HG03521 (cell line): ENCODE results near the gene COL4A6.

ENCODE experiments used
- ATAC-seq: cut with Tn5 transposase; IDR thresholded peaks from one replicate; pipeline ENCODE4 v1.9.1; 2021; ENCODE audit warnings: mild to moderate bottlenecking, moderate library complexity; ENCODE audit not compliant: unreplicated experiment

COL4A6 gene

DNA sequence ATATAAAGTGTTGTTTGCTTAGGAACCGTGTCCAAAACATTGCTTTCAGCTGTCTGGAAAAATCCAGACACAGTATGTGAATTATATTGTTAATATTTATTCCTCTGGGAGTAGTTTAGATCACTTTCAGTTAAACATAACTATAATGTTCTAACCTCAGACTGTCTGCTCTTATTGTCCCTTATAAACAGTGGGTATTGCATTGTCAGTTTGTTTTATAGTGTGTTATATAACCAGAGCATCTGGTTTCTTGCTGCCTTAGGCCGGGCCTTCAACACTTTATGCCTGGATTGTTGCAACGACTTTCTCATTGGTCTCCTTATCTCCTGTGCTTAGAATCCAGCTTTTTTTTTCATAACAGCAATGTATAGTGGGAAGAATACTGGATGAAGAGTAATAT lies 320.2 kb downstream of the COL4A6 start:
- no peak for ATAC-seq

DNA sequence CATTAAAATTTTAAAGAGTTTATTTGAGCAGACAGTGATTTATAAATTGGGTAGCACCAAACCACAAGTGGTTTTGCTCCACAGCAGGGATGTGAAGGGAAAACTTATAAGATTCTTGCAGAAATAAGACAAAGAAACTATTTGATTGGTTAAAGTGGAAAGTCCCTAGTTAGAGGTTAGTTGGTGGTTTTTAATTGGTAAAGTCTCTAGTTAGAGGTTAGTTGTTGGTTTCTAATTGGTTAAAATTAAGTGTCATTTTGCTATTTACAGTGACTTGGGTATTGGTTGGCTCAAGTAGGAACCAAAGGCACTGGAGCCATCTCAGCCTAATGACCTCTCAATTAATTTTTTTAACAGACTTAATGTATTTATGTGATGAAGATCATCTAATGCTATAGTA lies 323.7 kb downstream of the COL4A6 start:
- no peak for ATAC-seq
